NCI-H146 treated with DMSO at 0.1 percent for 48 hours (cell line): Measurements from ENCODE around the gene BNC2.
"Not testable (repeated sequence)": the region's sequence is repeated elsewhere in the genome, so short reads cannot be mapped to it uniquely, and the experiment has no call there.

Experiments
- DNase-seq: peaks from one replicate; lab custom pipeline; 2025; ENCODE audit not compliant: unreplicated experiment; lab: John Stamatoyannopoulos, UW

The BNC2 gene

DNA sequence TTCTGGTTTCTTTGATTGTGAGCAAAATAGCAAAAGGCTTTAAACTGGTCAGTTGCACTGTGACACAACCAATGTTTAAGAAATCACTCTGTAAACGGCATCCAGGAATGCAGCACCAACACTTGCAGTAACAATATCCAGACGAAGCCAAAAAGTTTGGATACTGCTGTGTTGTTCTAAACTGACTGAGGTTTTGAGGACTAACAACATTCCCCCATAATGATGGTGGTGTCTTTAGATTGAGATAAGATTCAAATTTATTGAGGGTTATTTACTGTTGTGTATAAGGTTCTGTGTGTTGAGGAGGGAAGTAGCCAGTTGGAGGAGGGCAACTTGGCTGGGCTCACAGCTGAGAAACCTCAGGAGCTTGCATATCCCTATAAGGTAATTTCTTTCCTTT, 353.6 kb downstream of the BNC2 start:
- no peak for DNase-seq

DNA sequence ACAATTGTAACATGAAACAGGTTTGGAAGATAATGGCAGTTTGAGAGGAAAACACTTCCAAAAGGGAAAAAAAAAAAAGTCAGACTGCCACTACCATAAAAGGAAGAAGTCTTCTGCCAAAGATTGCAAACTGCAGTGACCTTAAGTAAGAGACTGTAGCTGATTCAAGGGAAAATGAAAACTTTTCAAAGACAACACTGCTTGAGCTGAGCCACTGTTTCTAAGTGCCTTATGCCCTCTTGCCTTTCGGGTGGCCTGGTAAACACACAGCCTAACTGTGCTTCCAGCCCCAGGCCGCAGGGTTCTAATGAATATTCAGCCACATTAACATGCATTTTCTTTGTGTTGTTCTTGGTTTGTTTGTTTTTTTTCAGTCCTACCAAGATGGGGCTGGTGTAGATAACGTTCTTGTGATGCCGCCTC, 354.6 kb downstream of the BNC2 start:
- DNase-seq, result no peak

DNA sequence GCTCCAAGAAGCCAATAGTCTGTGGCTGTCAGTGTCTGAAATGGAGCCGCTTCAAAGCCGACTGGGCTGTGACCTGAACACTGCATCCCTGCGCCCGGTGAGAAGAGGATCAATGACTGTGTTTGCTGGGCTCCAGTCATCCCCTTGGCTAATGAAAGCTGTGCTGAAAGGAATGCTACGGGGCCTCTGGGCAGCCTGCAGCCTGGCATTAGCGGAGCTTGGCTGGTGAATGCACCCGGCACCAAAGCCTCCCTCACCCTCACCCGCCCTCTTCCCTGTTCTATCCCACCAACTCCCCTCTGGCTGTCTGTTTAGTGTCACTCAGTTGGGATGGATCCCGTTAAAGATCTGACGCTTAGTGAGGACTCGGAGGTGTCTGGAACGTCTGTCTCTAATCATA, 355.3 kb downstream of the BNC2 start:
- DNase-seq, result no peak

GRCh38 chr9:16514131-16514530, 356.3 kb downstream of the BNC2 start:
- DNase-seq, result no peak

DNA sequence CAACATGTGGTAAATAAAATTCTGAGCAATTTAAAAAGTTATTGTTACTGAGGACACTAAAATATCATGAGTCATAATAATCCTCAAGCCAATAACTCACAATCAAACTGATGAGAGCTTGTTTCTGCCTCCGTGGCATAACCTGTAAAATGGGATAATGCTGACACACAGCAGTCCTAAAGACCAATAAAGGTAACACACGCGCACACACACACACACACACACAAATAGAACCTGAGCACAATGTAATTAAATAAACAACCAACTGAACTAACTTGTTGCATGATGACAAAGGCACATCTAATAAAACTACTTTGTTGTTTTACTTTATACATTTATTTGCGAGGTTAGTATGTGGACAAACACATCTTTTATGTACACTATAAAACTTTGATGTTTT, 358.2 kb downstream of the BNC2 start:
- DNase-seq, result no peak

GRCh38 chr9:16510482-16510881, 360.0 kb downstream of the BNC2 start:
- no peak for DNase-seq

- DNase-seq, result no peak
Measured at GRCh38 chr9:16509997-16510396, 360.5 kb downstream of the BNC2 start.

DNA sequence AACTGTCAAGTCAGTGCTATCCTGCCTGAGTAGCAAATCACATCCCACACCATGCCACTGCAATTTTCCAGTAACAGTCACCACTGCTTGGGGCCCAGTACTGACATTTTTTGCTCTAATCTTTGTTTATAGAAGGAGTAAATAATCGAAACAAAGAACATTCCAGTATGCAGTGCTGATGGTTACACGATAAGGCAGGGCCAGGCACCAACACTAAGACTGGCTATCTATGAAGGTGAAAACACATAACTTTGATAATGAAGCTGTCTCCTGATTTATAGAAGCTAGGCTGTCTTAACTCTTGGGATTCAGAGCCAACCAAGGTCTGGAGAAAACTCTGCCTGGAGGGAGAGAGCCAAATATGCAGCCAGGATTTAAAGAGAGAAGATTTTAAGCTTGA, 365.3 kb downstream of the BNC2 start:
- DNase-seq, result no peak

DNA sequence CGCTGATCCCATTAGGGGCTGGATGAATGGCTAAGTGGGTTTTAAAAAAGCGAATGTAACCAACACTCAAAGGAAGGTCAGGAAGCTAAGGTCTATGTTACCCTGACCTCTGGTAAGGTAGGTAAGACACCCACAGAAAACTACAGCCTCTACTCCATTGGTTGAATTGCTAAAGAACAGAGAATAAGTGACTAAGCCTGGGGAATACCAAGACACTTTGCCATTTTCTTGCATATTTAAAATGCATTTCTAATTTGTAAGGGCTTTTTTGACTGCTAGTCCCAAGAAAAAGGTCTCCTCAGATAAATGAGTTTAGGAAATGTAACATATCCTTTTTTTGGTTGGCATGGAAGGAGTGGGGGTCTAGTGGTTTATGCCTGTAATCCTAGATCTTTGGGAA, 368.7 kb downstream of the BNC2 start:
- DNase-seq, result no peak

DNA sequence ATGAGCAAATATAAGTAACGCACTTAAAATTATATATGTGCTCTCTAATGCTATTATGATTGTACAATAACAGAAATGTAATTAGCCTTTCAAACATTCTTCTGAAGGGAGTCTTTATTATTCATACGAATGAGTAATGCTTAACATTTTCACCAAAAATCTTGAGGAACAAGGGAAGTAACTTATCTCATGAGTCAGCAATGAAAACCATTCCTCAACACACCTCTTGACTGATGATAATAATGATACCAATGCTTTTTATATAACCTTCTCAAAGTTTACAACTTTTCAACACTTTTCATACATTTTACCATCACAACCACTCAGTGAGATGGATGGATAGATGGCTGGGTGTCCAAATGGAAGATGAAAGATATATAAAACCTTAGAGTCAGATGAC, 369.3 kb downstream of the BNC2 start:
- DNase-seq, result no peak

DNA sequence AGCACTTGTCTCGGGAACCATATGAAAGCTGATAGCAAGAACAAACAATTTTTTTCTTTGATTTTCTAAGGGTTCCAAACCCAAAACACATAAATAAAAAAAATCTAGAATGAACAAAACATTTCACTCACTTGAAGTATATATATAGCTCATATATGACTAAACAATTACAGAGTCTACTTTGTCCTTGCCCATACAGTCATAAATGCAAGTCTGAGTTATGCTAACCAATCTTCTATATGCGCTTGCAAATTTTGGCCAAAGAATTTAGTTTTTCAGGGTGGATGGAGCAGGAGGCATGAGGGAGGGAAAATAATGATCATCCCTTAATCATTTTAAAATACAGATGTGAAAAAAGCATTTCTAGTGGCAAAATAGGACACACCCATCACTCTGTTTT, 370.1 kb downstream of the BNC2 start:
- DNase-seq, result no peak

GRCh38 chr9:16499892-16500291, 370.6 kb downstream of the BNC2 start:
- no peak for DNase-seq

GRCh38 chr9:16496908-16497307, 373.6 kb downstream of the BNC2 start:
- no peak for DNase-seq

DNA sequence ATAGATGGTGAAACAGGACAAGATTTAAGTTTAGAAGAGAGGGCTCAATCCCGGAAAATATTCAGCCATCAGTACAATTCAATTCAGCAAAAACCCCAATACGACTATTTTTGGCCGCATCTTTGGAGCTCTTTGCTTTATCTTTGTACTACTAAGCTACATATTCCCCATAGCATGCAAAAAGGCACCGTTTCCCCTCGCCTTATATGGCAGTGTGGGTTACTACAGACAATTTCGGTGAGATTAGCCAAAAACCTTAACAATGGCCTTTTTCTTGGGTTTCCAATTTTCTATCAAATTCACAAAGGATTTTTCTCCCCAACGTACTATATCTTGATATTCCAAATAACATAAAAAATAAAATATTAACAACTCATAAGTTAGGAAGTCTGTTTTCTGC, 382.6 kb downstream of the BNC2 start:
- no peak for DNase-seq

DNA sequence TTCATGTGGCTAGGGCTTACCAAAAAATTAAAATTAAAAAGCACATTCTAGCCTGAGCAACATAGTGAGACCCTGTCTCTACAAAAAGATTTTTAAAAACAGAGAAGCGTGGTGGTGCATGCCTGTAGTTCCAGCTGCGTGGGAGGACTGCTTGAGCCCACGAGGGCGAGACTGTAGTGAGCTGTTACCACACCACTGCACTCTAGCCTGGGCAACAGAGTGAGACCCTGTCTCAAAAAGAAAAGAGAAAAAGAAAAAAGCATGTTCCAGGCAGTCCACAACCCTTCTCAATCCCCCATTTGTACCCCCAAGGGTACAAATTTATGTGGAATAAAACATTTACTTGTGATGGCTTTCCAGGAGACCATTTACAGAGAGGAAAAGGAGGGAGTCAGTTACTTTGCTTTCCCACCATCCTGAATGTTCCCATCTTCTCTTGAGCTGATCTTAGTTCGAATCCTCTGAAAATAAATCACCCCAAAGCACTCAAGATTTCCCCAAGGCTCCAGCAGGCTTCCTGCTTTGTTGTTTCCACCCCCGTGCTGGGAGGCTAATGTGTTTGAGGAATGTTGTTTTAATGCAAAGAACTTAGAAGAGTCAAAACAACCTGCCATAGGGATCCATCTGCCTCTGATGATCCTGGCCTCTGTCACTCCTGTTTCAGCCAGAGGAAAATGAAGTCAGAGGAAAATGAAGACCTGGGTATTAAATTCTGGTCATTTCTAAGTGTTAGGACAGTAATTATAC, 384.7 kb downstream of the BNC2 start:
- DNase-seq, result no peak

GRCh38 chr9:16485160-16485559, 385.3 kb downstream of the BNC2 start:
- DNase-seq, result no peak

DNA sequence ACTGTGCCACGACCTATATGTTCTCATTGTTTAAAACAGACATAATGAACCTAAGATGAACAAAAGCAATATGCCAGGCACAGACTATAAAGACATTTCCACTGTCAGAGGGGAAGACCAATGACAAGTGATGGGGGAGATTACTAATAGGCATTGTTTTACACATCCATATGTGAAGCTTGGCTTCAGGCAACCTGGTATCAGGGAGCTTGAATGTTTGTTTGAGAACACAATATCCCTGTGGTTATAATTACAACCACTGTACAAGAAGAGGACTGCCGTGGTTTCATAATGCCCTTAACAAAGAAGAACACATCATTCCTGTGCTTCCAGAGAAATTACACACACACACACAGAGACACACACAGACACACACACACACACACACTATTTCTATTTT, 385.7 kb downstream of the BNC2 start:
- DNase-seq, result no peak

GRCh38 chr9:16484180-16484579, 386.3 kb downstream of the BNC2 start:
- no peak for DNase-seq

DNA sequence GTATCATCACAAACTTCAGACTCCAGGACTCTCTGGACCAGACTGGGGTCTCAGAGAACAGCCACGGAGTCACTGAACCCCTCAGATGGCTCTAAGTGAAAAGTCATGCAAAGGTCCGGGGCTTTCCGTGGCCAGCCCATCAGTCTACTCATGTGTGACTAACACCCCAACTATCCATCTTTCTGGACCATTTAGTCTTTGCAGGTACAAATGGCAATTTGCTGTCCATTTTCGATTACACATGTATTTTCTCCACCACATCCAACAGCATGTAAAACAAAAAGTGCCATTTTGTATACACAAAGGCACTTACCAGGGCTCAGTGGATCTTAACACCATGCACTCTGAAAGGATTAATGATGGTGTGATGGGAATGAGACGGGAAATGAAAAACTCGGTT, 387.7 kb downstream of the BNC2 start:
- DNase-seq, result no peak

DNA sequence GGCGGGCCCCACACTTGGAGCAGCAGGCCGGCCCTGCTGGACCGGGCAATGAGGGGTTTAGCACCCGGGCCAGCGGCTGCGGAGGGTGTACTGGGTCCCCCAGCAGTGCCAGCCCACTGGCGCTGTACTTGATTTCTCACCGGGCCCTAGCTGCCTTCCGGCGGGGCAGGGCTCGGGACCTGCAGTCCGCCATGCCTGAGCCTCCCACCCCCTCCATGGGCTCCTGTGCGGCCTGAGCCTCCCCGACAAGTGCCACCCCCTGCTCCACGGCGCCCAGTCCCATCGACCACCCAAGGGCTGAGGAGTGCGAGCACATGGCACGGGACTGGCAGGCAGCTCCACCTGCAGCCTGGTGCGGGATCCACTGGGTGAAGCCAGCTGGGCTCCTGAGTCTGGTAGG, 389.9 kb downstream of the BNC2 start:
- DNase-seq, result not testable (repeated sequence)

- no peak for DNase-seq
Measured at GRCh38 chr9:16475996-16476395, 394.5 kb downstream of the BNC2 start.

- no peak for DNase-seq
Measured at GRCh38 chr9:16475257-16475656, 395.2 kb downstream of the BNC2 start.

DNA sequence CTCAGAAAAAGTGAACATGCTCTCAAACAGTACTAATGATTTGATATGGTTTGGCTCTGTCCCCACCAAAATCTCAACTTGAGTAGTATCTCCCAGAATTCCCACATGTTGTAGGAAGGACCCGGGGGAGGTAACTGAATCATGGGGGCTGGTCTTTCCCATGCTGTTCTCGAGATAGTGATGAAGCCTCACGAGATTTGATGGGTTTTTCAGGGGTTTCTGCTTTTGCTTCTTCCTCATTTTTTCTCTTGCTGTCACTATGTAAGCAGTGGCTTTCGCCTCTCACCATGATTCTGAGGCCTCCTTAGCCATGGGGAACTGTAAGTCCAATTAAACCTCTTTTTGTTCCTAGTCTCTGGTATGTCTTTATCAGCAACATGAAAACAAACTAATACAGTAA, 401.3 kb downstream of the BNC2 start:
- DNase-seq, result no peak
